Liver (tissue), 9 donors: ENCODE measurements around the gene SLC7A5. TPM values are rescaled to one million over a fixed set of nuclear protein-coding genes. Genes with fewer than 3 reads are reported as not detected.

Source experiments
- DNase-seq: peaks from one replicate; pipeline ENCODE4 v3.0.0-alpha.2; 2017; ENCODE audit warnings: low spot score
- H3K27ac ChIP-seq, 2 donors: one replicate each; pipeline ENCODE4 v1.7.0; 2013; ENCODE audit warnings: inconsistent platforms in 2 of 2, low read length in 2 of 2, control low read depth in 1 of 2, low read depth in 1 of 2, mild to moderate bottlenecking in 1 of 2
- H3K27me3 ChIP-seq, 4 donors: one replicate each; pipeline versions ENCODE4 v1.6.1 to v1.7.0; 2013; ENCODE audit warnings: low read length in 3 of 4, inconsistent platforms in 1 of 4, mild to moderate bottlenecking in 1 of 4, moderate library complexity in 1 of 4; ENCODE audit not compliant: control insufficient read depth in 4 of 4, insufficient read depth in 4 of 4
- H3K36me3 ChIP-seq, 4 donors: one replicate each; pipeline versions ENCODE4 v1.6.1 to v1.7.0; 2013; ENCODE audit warnings: low read length in 3 of 4, mild to moderate bottlenecking in 3 of 4, low read depth in 1 of 4, moderate library complexity in 1 of 4; ENCODE audit not compliant: control insufficient read depth in 4 of 4, insufficient read depth in 3 of 4
- H3K4me1 ChIP-seq, 4 donors: one replicate each; pipeline versions ENCODE4 v1.6.1 to v1.7.0; 2013; ENCODE audit warnings: low read length in 3 of 4, mild to moderate bottlenecking in 3 of 4, moderate library complexity in 1 of 4; ENCODE audit not compliant: control insufficient read depth in 4 of 4, insufficient read depth in 4 of 4
- H3K4me3 ChIP-seq, 3 donors: one replicate each; pipeline versions ENCODE4 v1.6.1 to v1.7.0; 2013; ENCODE audit warnings: low read length in 3 of 3, control low read depth in 1 of 3, low read depth in 1 of 3, mild to moderate bottlenecking in 1 of 3
- H3K9ac ChIP-seq, 2 donors: one replicate each; pipeline ENCODE4 v1.7.0; 2013; ENCODE audit warnings: low read length in 2 of 2, mild to moderate bottlenecking in 2 of 2, moderate library complexity in 2 of 2, control low read depth in 1 of 2, low read depth in 1 of 2
- H3K9me3 ChIP-seq, 4 donors: one replicate each; pipeline versions ENCODE4 v1.6.1 to v1.7.0; 2013; ENCODE audit warnings: low read length in 3 of 4; ENCODE audit not compliant: control insufficient read depth in 4 of 4
- JUND ChIP-seq, 2 donors: IDR thresholded peaks; 2 replicates each; pipeline ENCODE4 v1.6.1; 2016; ENCODE audit warnings: antibody characterized with exemption in 2 of 2
- NR2F2 ChIP-seq: IDR thresholded peaks from 2 replicates; pipeline ENCODE4 v1.6.1; 2016; ENCODE audit warnings: antibody characterized with exemption
- RAD21 ChIP-seq, 2 donors: IDR thresholded peaks; 2 replicates each; pipeline ENCODE4 v1.6.1; 2016; ENCODE audit warnings: antibody characterized with exemption in 2 of 2, mild to moderate bottlenecking in 2 of 2
- SP1 ChIP-seq: IDR thresholded peaks from 2 replicates; pipeline ENCODE4 v1.6.1; 2018; ENCODE audit warnings: antibody characterized with exemption, mild to moderate bottlenecking
- TAF1 ChIP-seq: conservative IDR thresholded peaks from 2 replicates; pipeline ENCODE4 v1.6.1; 2016; ENCODE audit warnings: antibody characterized with exemption, mild to moderate bottlenecking
- YY1 ChIP-seq: IDR thresholded peaks from 2 replicates; pipeline ENCODE4 v1.6.1; 2016; ENCODE audit warnings: antibody characterized with exemption, mild to moderate bottlenecking
- WGBS: extraction: QIAGEN DNeasy Blood & Tissue Kit; methylation state at CpG from one replicate; pipeline ENCODE4 v1.1.7; 2013; 5-methylcytosine and 5-hydroxymethylcytosine counted together
- polyA plus RNA-seq, 2 donors: library from polyadenylated mRNA; stranded (reverse) in 1 of 2; unstranded in 1 of 2; fragments of 200-250 nt in 1 of 2; fragments of >200 nt in 1 of 2; fragmentation: Nextera tagmentation in 1 of 2; extraction: Ambion mirVana in 1 of 2; gene quantifications; one replicate each; pipeline versions ENCODE4 v1.2.1 to v1.2.3, GENCODE V29; 2013 to 2015
- total RNA-seq, 2 donors: library from RNA; depleted of rRNA; stranded (reverse); fragments of >200 nt; gene quantifications; one replicate each; pipeline ENCODE4 v1.2.3, GENCODE V29; 2014
- TF ChIP-seq, protein P1 (sequence below): IDR thresholded peaks from 2 replicates; pipeline ENCODE4 v1.6.1; 2016; ENCODE audit warnings: antibody characterized with exemption
- TF ChIP-seq, protein P2 (sequence below): IDR thresholded peaks from 2 replicates; pipeline ENCODE4 v1.6.1; 2016; ENCODE audit warnings: antibody characterized with exemption
- TF ChIP-seq, protein P3 (sequence below): IDR thresholded peaks from 2 replicates; pipeline ENCODE4 v1.6.1; 2016; ENCODE audit warnings: antibody characterized with exemption
- TF ChIP-seq, protein P4 (sequence below): IDR thresholded peaks from 2 replicates; pipeline ENCODE4 v1.6.1; 2016; ENCODE audit warnings: antibody characterized with exemption, mild to moderate bottlenecking
- donor health status: healthy.
- donor health status: healthy.
- donor health status: healthy.
- donor health status: healthy.
- donor health status: healthy.

The SLC7A5 gene
- total and polyA plus RNA-seq, 4 donors: 4.5 to 66.0 (median 10.6) TPM

DNA sequence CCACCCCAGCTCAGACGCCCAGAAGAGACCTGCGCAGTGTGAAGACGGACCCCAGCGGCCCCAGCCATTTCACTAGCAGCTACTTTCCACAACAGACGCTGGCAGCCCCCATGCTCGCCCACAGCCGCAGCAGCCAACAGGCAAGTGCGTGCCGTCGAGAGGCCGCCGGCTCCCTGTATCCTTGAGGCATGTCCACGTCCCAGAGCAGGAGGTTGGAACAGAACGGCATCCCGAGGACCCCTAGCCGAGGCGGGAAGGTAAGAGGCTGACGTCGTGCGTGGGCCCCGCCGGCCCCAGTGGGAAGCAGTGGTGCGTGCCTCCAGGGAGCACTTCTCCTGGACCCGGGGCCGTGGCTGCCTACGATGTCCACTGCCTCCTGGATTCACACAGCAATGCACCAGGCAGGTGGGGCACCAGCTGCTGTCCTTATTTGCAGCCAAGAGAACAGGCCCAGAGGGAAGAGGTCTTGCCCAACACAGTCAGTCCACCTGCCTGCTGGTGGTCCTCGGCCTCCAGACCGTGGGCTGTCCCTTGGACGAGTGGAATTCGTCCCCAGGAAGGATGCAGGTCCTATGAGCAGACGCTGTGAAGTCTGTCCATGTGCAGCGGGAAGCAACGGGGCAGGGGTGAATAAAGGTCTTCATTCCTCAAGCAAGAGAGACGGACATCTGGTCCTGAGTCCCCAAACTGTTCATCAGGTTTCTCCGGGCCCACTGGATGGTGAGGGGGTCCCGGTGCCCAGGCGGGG, 38.5 kb downstream of the SLC7A5 start:
- no peak for DNase-seq
- Histone ChIP-seq H3K9ac (no peak overlapping the region), H3K36me3 (peaks cover 9 to 33% (median 11%) of the 10 kb centered on the region in 4 donors), H3K27me3 (no peaks in the 10 kb centered on the region), H3K27ac (no peak overlapping the region), H3K9me3 (no peaks in the 10 kb centered on the region), H3K4me1 (peaks cover 0 to 3% (median 1%) of the 10 kb centered on the region in 4 donors), H3K4me3 (no peak overlapping the region)
- WGBS: 92% methylated on average over 37 of the region's 37 CpGs
- no peak for TF ChIP-seq YY1
- TF ChIP-seq, protein P1, sequence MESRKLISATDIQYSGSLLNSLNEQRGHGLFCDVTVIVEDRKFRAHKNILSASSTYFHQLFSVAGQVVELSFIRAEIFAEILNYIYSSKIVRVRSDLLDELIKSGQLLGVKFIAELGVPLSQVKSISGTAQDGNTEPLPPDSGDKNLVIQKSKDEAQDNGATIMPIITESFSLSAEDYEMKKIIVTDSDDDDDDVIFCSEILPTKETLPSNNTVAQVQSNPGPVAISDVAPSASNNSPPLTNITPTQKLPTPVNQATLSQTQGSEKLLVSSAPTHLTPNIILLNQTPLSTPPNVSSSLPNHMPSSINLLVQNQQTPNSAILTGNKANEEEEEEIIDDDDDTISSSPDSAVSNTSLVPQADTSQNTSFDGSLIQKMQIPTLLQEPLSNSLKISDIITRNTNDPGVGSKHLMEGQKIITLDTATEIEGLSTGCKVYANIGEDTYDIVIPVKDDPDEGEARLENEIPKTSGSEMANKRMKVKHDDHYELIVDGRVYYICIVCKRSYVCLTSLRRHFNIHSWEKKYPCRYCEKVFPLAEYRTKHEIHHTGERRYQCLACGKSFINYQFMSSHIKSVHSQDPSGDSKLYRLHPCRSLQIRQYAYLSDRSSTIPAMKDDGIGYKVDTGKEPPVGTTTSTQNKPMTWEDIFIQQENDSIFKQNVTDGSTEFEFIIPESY: no peak
- no peak for TF ChIP-seq NR2F2
- TF ChIP-seq TAF1: no peak

DNA sequence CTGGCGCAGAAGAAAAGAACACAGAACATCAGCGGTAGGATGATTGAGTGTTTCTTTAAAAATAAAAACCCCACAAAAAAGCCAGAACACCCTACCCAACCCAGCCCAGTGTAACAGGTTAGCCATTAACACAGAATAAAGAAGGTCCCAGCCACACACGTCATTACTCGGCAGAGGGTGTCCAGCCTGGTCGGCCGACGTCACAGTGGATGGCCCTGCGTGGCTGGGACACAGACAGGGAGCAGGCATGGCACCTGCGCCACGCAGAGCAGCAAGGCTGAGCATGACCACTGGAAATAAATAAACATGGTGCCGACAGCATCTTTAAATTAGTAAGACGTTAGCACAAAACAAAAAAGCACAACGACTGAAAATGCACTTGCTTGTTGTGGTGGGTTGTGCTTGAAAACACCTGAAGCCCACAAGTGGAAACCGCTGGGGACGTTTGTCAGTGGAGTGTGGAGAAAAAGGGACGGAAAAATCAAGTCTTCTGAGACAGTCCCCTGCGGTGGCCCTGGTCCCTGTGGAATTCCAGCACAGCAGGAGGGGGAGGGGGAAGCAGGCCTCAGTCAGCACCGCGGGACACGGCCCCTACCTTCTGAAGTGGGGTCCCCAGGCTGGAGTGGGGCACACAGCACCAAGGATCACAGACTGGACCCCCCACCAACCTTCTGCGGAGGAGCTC, 39.2 kb downstream of the SLC7A5 start:
- H3K27me3 ChIP-seq: no peaks in the 10 kb centered on the region
- no peak for DNase-seq
- WGBS: 88% methylated on average over 21 of the region's 21 CpGs
- H3K9ac ChIP-seq: no peak overlapping the region
- H3K27ac ChIP-seq: no peak overlapping the region
- peaks cover 0 to 3% (median 1%) of the 10 kb centered on the region in 4 donors for H3K4me1 ChIP-seq
- peaks cover 8 to 31% (median 10%) of the 10 kb centered on the region in 4 donors for H3K36me3 ChIP-seq
- no peak overlapping the region for H3K4me3 ChIP-seq
- no peak for TF ChIP-seq SP1
- TF ChIP-seq RAD21 (IDR thresholded peaks at IDR 0.05): no peak
- TF ChIP-seq, protein P2, sequence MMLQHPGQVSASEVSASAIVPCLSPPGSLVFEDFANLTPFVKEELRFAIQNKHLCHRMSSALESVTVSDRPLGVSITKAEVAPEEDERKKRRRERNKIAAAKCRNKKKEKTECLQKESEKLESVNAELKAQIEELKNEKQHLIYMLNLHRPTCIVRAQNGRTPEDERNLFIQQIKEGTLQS: no peak
- TF ChIP-seq, protein P3, sequence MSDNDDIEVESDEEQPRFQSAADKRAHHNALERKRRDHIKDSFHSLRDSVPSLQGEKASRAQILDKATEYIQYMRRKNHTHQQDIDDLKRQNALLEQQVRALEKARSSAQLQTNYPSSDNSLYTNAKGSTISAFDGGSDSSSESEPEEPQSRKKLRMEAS: no peak
- H3K9me3 ChIP-seq: no peaks in the 10 kb centered on the region

DNA sequence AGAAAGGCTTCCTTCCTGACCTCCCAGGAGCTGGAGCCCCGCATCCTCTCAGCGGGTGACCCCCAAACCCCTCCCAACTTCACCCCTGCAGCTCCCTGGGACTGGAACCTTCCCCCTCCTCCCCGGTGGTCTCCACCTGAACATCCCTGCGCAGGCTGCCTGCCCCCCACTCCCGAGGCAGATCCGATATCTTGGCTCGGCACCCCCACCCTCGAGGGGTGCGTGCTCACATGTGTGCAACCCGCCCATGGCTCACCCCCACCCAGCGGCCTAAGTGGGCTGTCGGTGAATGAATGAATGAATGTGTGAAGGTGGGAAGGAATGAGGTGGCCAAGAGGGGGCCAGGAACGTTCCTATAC, 39.7 kb downstream of the SLC7A5 start:
- TF ChIP-seq RAD21 (IDR thresholded peaks at IDR 0.05): no peak
- TF ChIP-seq, protein P1: no peak
- TF ChIP-seq, protein P4, sequence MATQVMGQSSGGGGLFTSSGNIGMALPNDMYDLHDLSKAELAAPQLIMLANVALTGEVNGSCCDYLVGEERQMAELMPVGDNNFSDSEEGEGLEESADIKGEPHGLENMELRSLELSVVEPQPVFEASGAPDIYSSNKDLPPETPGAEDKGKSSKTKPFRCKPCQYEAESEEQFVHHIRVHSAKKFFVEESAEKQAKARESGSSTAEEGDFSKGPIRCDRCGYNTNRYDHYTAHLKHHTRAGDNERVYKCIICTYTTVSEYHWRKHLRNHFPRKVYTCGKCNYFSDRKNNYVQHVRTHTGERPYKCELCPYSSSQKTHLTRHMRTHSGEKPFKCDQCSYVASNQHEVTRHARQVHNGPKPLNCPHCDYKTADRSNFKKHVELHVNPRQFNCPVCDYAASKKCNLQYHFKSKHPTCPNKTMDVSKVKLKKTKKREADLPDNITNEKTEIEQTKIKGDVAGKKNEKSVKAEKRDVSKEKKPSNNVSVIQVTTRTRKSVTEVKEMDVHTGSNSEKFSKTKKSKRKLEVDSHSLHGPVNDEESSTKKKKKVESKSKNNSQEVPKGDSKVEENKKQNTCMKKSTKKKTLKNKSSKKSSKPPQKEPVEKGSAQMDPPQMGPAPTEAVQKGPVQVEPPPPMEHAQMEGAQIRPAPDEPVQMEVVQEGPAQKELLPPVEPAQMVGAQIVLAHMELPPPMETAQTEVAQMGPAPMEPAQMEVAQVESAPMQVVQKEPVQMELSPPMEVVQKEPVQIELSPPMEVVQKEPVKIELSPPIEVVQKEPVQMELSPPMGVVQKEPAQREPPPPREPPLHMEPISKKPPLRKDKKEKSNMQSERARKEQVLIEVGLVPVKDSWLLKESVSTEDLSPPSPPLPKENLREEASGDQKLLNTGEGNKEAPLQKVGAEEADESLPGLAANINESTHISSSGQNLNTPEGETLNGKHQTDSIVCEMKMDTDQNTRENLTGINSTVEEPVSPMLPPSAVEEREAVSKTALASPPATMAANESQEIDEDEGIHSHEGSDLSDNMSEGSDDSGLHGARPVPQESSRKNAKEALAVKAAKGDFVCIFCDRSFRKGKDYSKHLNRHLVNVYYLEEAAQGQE: no peak
- no peak for TF ChIP-seq NR2F2
- TF ChIP-seq JUND (IDR thresholded peaks at IDR 0.05): no peak
- TF ChIP-seq, protein P3: no peak
- Histone ChIP-seq H3K27ac (no peak overlapping the region), H3K9me3 (no peaks in the 10 kb centered on the region), H3K4me1 (peaks cover 0 to 3% (median 1%) of the 10 kb centered on the region in 4 donors), H3K27me3 (no peaks in the 10 kb centered on the region), H3K36me3 (peaks cover 7 to 26% (median 10%) of the 10 kb centered on the region in 4 donors), H3K4me3 (no peak overlapping the region), H3K9ac (no peak overlapping the region)
- WGBS: 92% methylated on average over 13 of the region's 13 CpGs
- no peak for DNase-seq
